Left forelimb (tissue), 1 donor: Measurements from ENCODE around the gene HCFC1.

ENCODE experiments used
- DNase-seq: peaks from one replicate; pipeline ENCODE4 v3.0.0-alpha.2; 2018; ENCODE audit warnings: low spot score

Gene HCFC1

GRCh38 chrX:153902385-153902784, 69.2 kb downstream of the HCFC1 start:
- no peak for DNase-seq

- DNase-seq: no peak
Observed at GRCh38 chrX:153901753-153902140, 69.9 kb downstream of the HCFC1 start.

- no peak for DNase-seq
Observed at GRCh38 chrX:153900831-153901752, 70.5 kb downstream of the HCFC1 start.

- no peak for DNase-seq
Observed at GRCh38 chrX:153897899-153898298, 73.7 kb downstream of the HCFC1 start.
